PC-3 (cell line): Measurements from ENCODE around the gene EHHADH. TPM values are rescaled to one million over a fixed set of nuclear protein-coding genes. Genes with fewer than 3 reads are reported as not detected.

Experiments
- ATAC-seq: fragments of 200-7000 bp; cut with Tn5 transposase; 2 replicates; pipeline ENCODE4 v1.9.1; 2020; ENCODE audit warnings: mild to moderate bottlenecking, moderate library complexity
- BruUV-seq: library from RNA; stranded (reverse); fragments of 400-500 nt; replicated peaks from 2 replicates; lab custom pipeline; 2021; lab: Mats Ljungman, UMichigan
- CTCF ChIA-PET: fragments of 300-600 bp; sonication (Branson Sonifier 250); formaldehyde crosslinking; loops from one replicate; lab custom pipeline; 2022; ENCODE audit warnings: antibody characterized with exemption; lab: Charles Lee
- POLR2A ChIA-PET: fragments of 300-600 bp; sonication (Branson Sonifier 250); formaldehyde crosslinking; loops from one replicate; lab custom pipeline; 2022; ENCODE audit warnings: antibody characterized with exemption; ENCODE audit not compliant: unreplicated experiment; lab: Charles Lee
- DNase-seq: peaks from one replicate; pipeline ENCODE4 v3.0.0-alpha.2; 2015
- H2AFZ ChIP-seq: fragments of 300-600 bp; sonication (generic); 2 replicates; pipeline ENCODE4 v1.6.0; 2016; ENCODE audit warnings: antibody characterized with exemption, low read length
- H3F3A ChIP-seq: fragments of 300-600 bp; sonication (generic); one replicate; pipeline ENCODE4 v1.6.0; 2017; ENCODE audit warnings: antibody characterized with exemption, low read length, control low read depth, mild to moderate bottlenecking; ENCODE audit not compliant: unreplicated experiment
- H3K27ac ChIP-seq: fragments of 300-600 bp; sonication (generic); 2 replicates; pipeline ENCODE4 v1.5.1; 2016; ENCODE audit warnings: mild to moderate bottlenecking, low read length
- H3K27me3 ChIP-seq: fragments of 300-600 bp; sonication (generic); 2 replicates; pipeline ENCODE4 v1.6.1; 2016; ENCODE audit warnings: low read length, mixed read lengths
- H3K36me3 ChIP-seq: fragments of 300-600 bp; sonication (generic); 2 replicates; pipeline ENCODE4 v1.6.1; 2016; ENCODE audit warnings: low read depth, mixed run types, low read length, mixed read lengths
- H3K4me1 ChIP-seq: fragments of 300-600 bp; sonication (generic); 2 replicates; pipeline ENCODE4 v1.5.1; 2016; ENCODE audit warnings: low read length; ENCODE audit not compliant: insufficient read depth
- H3K4me2 ChIP-seq: fragments of 300-600 bp; sonication (generic); 2 replicates; pipeline ENCODE4 v1.6.0; 2016; ENCODE audit warnings: low read length
- H3K4me3 ChIP-seq: fragments of 300-600 bp; sonication (generic); 2 replicates; pipeline ENCODE4 v1.5.1; 2016; ENCODE audit warnings: mild to moderate bottlenecking, low read length, mixed read lengths
- H3K79me2 ChIP-seq: fragments of 300-600 bp; sonication (generic); 2 replicates; pipeline ENCODE4 v1.6.1; 2017; ENCODE audit warnings: low read length, mixed read lengths
- H3K9ac ChIP-seq: fragments of 300-600 bp; sonication (generic); 2 replicates; pipeline ENCODE4 v1.6.0; 2016; ENCODE audit warnings: mild to moderate bottlenecking, low read length
- H3K9me2 ChIP-seq: fragments of 300-600 bp; sonication (generic); replicated peaks from 2 replicates; pipeline ENCODE4 v1.6.1; 2016; ENCODE audit warnings: mixed run types, low read length, mixed read lengths
- H3K9me3 ChIP-seq: fragments of 300-600 bp; sonication (generic); 2 replicates; pipeline ENCODE4 v1.6.1; 2016; ENCODE audit warnings: low read length, mixed read lengths
- H4K20me1 ChIP-seq: fragments of 300-600 bp; sonication (generic); 2 replicates; pipeline ENCODE4 v1.6.1; 2016; ENCODE audit warnings: low read length, mixed read lengths
- EZH2 ChIP-seq: fragments of 300-600 bp; sonication (generic); IDR thresholded peaks from one replicate; pipeline ENCODE4 v1.6.1; 2017; ENCODE audit warnings: antibody characterized with exemption, mild to moderate bottlenecking, low read length; ENCODE audit not compliant: unreplicated experiment
- EZH2phosphoT487 ChIP-seq: fragments of 300-600 bp; sonication (generic); IDR thresholded peaks from 2 replicates; pipeline ENCODE4 v1.6.1; 2018; ENCODE audit warnings: mild to moderate bottlenecking, antibody characterized with exemption, low read length, borderline replicate concordance
- intact Hi-C: fragments of 100-400 bp; cut with micrococcal nuclease; formaldehyde crosslinking; loops from 2 replicates; pipeline ENCODE4 v1.9.0; 2023
- total RNA-seq: library from RNA; depleted of rRNA; stranded (reverse); fragments of >200 nt; gene quantifications from 2 replicates; pipeline ENCODE4 v1.2.3, GENCODE V29; 2014
- TF ChIP-seq, protein P1 (sequence below): fragments of 300-600 bp; sonication (generic); conservative IDR thresholded peaks from 2 replicates; pipeline ENCODE4 v1.5.1; 2017; ENCODE audit warnings: antibody characterized with exemption, low read depth, mild to moderate bottlenecking, low read length

EHHADH gene
- total RNA-seq, 1 experiment from 2014 or later, result 7.1 TPM

GRCh38 chr3:185199206-185199605, 54.6 kb downstream of the EHHADH start:
- TF ChIP-seq EZH2phosphoT487 (no peak), EZH2 (no peak)
- TF ChIP-seq, protein P1, sequence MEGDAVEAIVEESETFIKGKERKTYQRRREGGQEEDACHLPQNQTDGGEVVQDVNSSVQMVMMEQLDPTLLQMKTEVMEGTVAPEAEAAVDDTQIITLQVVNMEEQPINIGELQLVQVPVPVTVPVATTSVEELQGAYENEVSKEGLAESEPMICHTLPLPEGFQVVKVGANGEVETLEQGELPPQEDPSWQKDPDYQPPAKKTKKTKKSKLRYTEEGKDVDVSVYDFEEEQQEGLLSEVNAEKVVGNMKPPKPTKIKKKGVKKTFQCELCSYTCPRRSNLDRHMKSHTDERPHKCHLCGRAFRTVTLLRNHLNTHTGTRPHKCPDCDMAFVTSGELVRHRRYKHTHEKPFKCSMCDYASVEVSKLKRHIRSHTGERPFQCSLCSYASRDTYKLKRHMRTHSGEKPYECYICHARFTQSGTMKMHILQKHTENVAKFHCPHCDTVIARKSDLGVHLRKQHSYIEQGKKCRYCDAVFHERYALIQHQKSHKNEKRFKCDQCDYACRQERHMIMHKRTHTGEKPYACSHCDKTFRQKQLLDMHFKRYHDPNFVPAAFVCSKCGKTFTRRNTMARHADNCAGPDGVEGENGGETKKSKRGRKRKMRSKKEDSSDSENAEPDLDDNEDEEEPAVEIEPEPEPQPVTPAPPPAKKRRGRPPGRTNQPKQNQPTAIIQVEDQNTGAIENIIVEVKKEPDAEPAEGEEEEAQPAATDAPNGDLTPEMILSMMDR, result no peak
- no peak overlapping the region for H3K4me2 ChIP-seq
- no peaks in the 10 kb centered on the region for H3F3A ChIP-seq
- H3K27me3 ChIP-seq, result no peaks in the 10 kb centered on the region
- H3K9ac ChIP-seq, result no peak overlapping the region
- H3K9me3 ChIP-seq, result no peaks in the 10 kb centered on the region
- CTCF ChIA-PET, result no interaction called here
- ATAC-seq, result no peak
- no peaks in the 10 kb centered on the region for H3K36me3 ChIP-seq
- no peaks in the 10 kb centered on the region for H3K9me2 ChIP-seq
- no peak overlapping the region for H2AFZ ChIP-seq
- H3K4me3 ChIP-seq, result no peak overlapping the region
- H4K20me1 ChIP-seq, result no peaks in the 10 kb centered on the region
- H3K79me2 ChIP-seq, result no peaks in the 10 kb centered on the region
- no peak overlapping the region for H3K27ac ChIP-seq
- POLR2A ChIA-PET, result no interaction called here
- no peaks in the 10 kb centered on the region for H3K4me1 ChIP-seq
- BruUV-seq, result no TSS peak
- intact Hi-C loops, result no loop called here
- no peak for DNase-seq

GRCh38 chr3:185197068-185197467, 56.8 kb downstream of the EHHADH start:
- DNase-seq (no peak), ATAC-seq (no peak)
- Histone ChIP-seq H3K4me2 (no peak overlapping the region), H3K36me3 (no peaks in the 10 kb centered on the region), H4K20me1 (no peaks in the 10 kb centered on the region), H3K4me3 (no peak overlapping the region), H3K27ac (no peak overlapping the region), H2AFZ (no peak overlapping the region), H3K4me1 (no peaks in the 10 kb centered on the region), H3K27me3 (no peaks in the 10 kb centered on the region), H3K9me2 (no peaks in the 10 kb centered on the region), H3K9ac (no peak overlapping the region), H3K79me2 (no peaks in the 10 kb centered on the region), H3K9me3 (no peaks in the 10 kb centered on the region), H3F3A (no peaks in the 10 kb centered on the region)
- POLR2A ChIA-PET, result no interaction called here
- intact Hi-C loops, result no loop called here
- CTCF ChIA-PET, result interaction anchor here (0.6 kb wide), 1 partner anchor 19 kb away, joined by 4 read pairs; no protein-coding TSS in a partner anchor
- no TSS peak for BruUV-seq
- TF ChIP-seq, protein P1, result no peak
- TF ChIP-seq EZH2phosphoT487 (no peak), EZH2 (no peak)

- TF ChIP-seq EZH2 (no peak), EZH2phosphoT487 (no peak)
- TF ChIP-seq, protein P1, result no peak
- POLR2A ChIA-PET, result no interaction called here
Observed at GRCh38 chr3:185195652-185196051, 58.2 kb downstream of the EHHADH start.

More at GRCh38 chr3:185195652-185196051, 58.2 kb downstream of the EHHADH start:
- Histone ChIP-seq H3F3A (no peaks in the 10 kb centered on the region), H3K9me3 (no peaks in the 10 kb centered on the region), H3K79me2 (no peaks in the 10 kb centered on the region), H3K36me3 (no peaks in the 10 kb centered on the region), H3K9me2 (no peaks in the 10 kb centered on the region), H3K27me3 (no peaks in the 10 kb centered on the region), H3K27ac (no peak overlapping the region), H2AFZ (no peak overlapping the region), H3K4me3 (no peak overlapping the region), H3K9ac (no peak overlapping the region), H3K4me2 (no peak overlapping the region), H4K20me1 (no peaks in the 10 kb centered on the region), H3K4me1 (no peaks in the 10 kb centered on the region)
- no peak for ATAC-seq
- CTCF ChIA-PET, result no interaction called here
- no TSS peak for BruUV-seq
- intact Hi-C loops, result no loop called here
- DNase-seq, result no peak
